GM18519 (cell line): ENCODE results near the gene MT1M.

ENCODE experiments used
- ATAC-seq: cut with Tn5 transposase; IDR thresholded peaks from one replicate; pipeline ENCODE4 v1.9.1; 2021; ENCODE audit warnings: mild to moderate bottlenecking, moderate library complexity; ENCODE audit not compliant: unreplicated experiment, low FRiP score

The MT1M gene

DNA sequence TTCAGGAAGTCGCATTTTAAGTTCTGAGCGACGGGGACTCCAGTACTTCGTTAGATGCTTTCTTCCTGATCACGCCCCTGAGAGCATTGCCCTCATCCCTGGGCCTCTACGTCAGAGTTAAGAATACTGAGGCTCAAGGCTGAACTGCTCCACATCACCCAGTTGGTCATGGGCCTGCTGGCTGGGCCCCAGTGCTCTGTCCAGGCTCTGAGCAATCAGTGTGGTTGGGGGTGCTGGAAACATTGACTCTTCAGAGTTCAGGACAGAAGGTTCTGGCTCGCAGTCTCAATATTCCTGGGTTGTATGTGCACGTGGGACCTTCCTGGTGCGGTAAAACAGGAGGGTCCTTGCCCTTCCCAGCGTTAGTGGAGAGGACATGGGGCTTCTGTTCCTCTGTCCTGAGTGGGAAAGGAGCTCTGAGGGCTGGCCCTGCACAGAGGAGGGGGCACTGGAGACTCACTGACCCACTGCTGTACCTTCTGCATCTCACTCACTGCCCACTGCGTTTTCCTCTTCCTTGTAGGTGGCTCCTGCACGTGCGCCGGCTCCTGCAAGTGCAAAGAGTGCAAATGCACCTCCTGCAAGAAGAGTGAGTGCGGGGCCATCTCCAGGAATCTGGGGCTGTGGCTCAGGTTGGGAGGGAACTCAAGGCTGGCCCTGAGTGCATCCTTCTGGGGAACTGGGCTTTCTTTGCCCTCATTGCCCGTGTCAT lies 6.4 kb upstream of the MT1M start:
- no peak for ATAC-seq

- no peak for ATAC-seq
These were observed 5.8 kb upstream of the MT1M start for GRCh38 chr16:56626685-56627084.

GRCh38 chr16:56628486-56629350 lies 3.7 kb upstream of the MT1M start:
- no peak for ATAC-seq

DNA sequence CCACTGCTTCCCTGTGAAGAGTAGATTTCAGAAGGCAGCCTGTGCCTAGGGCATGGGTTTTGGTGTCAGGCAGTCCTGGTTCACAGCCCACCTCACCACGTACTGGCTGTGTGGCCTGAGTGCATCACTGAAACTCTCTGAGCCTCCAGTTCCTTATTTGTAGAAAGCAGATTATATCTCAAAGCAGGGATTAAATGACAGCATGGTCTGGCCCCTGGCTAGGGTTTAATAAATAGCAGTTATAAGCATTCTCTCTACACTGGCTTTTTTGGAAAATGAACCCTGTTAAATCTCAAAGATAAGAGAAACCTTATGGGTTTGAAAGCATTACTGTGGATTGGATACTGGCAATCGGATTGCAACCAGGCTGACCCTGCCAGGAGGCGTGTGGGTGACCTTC lies 2.9 kb upstream of the MT1M start:
- no peak for ATAC-seq

DNA sequence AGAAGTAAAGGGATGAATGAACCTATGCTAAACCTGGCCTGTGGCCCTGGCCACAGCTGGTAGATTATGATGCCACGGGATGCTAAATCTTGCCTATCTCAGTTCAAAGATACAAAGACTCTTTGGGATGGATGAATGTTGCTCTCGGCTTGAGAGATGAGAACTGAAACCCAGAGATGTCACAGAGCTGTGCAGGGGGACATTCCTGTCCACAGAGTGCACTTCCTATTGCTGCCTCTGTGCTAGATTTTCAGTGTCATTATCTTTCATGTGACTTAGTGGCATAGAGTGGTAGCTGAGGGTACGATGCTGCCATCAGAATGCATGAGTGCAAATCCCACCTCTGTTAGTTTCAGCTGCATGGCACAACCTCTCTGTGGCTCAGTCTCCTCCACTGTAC lies 2.3 kb upstream of the MT1M start:
- peak; percentile 91 for ATAC-seq

DNA sequence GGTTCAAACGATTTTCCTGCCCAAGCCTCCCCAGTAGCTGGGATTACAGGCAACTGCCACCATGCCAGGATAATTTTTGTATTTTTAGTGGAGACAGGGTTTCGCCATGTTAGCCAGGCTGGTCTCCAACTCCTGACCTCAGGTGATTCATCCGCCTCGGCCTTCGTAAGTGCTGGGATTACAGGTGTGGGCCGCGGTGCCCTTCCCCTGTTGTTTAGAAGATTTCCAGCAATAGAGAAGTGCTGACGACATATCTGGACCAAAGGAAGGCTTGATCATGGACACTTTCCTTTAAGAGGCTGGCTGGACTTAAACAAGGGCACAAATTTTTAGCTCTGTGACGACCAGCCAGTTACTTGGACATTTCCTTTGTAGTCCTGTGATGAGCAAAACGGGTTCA lies 1.3 kb upstream of the MT1M start:
- ATAC-seq, result no peak

- ATAC-seq, result no peak
These were observed 665 bp upstream of the MT1M start for GRCh38 chr16:56631832-56632155.

DNA sequence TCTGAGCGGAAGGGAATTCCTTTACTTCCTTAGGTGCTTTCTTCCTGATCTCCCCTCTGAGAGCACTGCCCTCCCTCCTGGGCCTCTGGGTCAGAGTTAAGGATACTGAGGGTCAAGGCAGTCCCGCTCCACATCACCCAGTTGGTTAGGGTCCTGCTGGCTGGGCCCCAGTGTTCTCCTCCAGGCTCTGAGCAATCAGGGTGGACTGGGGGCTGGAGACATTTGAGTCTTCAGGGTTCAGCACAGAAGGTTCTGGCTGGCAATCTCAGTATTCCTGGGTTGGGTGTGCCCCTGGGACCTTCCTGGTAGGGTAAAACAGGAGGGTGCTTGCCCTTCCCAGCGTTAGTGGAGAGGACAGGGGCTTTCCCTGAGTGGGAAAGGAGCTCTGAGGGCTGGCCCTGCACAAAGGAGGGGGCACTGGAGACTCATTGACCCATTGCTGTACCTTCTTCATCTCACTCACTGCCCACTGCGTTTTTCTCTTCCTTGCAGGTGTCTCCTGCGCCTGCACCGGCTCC lies 448 bp downstream of the MT1M start:
- ATAC-seq, result no peak

- ATAC-seq, result no peak
These were observed 1.1 kb downstream of the MT1M start for GRCh38 chr16:56633535-56633934.

DNA sequence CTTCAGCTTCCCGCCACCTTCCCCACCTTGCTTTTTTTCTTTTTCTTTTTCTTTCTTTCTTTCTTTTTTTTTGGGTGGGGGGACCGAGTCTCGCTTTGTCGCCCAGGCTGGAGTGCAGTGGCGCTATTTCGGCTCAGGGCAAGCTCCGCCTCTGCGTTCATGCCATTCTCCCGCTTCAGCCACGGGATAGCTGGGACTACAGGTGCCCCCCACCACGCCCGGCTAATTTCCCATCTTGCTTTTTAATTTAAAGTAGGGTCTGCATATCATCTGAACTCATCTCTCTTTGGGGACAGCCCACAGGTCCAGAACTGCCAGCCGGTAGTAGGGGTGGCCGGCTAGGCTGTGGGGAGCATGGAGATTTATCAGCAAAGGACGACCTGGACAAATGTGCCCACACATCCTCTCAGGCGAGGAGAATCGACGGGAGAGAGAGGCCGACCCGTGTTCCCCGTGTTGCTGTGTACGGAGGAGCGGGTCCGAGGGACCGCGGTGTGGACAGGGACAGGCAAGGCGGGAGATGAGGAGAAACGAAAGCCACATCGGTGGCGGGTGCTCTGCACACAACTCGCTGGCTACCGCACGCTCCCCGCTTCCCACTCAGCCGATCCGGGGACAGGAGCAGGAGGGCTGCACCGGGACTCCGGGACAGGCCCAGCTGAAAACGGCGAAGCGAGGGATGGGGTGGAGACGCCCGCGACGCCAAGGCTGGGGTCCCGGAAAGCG lies 2.4 kb downstream of the MT1M start:
- no peak for ATAC-seq

GRCh38 chr16:56635441-56635967 lies 3.0 kb downstream of the MT1M start:
- no peak for ATAC-seq

GRCh38 chr16:56636616-56637413 lies 4.4 kb downstream of the MT1M start:
- ATAC-seq, result no peak

GRCh38 chr16:56637814-56638750 lies 5.6 kb downstream of the MT1M start, which contains the start of gene MT1A:
TSS of gene MT1A (plus strand) at chr16:56638666. CDS start at chr16:56638739, 73 bp downstream.
- ATAC-seq, result no peak

- ATAC-seq, result no peak
These were observed 6.6 kb downstream of the MT1M start for GRCh38 chr16:56639045-56639444.

- ATAC-seq, result no peak
These were observed 7.6 kb downstream of the MT1M start for GRCh38 chr16:56640076-56640475.

DNA sequence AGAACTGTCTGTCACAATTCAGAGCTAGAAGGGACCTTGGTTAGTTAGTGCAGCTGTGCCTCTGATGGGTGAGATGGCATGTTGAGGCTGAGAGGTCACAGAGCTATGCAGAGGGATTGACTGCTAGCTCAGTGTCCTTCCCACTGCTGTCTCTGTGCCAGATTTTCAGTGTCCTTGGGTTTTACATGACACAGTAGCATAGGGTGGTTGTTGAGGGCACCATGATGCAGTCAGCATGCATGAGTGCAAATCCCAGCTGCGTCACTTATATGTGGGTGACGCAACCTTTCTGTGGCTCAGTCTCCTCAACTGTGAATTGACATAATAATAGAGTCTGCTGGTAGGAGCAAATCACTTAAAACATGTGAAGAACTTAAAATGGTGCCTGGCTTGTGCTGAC lies 8.7 kb downstream of the MT1M start:
- ATAC-seq, result no peak

- peak; percentile 70 for ATAC-seq
These were observed 10.8 kb downstream of the MT1M start for GRCh38 chr16:56643080-56643778.

DNA sequence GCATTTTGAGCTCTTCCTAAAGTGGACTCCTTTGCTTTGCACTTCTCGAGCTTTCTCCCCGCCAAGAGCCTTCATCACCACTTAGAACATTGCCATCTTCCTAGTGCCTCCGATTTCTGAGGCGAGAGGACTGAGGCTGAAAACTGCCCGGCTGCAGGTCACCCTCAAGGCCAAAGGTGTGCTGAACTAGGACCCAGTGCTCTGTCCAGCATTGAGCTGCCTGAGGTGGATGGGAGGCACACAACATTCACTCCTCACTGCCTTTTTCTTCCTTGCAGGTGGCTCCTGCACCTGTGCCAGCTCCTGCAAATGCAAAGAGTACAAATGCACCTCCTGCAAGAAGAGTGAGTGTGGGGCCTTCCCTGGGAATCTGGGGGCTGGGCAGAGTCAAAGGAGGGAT lies 11.4 kb downstream of the MT1M start:
- no peak for ATAC-seq
